ENCODE data around the gene ETS1. TPM values are rescaled to one million over a fixed set of nuclear protein-coding genes. Genes with fewer than 3 reads are reported as not detected.

ETS1 gene
- polyA plus RNA-seq, 2 of the 4 experiments (the other 2 are of a cell fraction) = 14.5 to 18.8 TPM

GRCh38 chr11:128467610-128468041 is 119.7 kb downstream of the ETS1 start:
- POLR2A ChIA-PET = interaction anchor here (0.8 to 0.9 kb wide), 2 partner anchors 10 to 29 kb away, joined by 3 read pairs; no protein-coding TSS in a partner anchor
- peak; percentile 86 to 95 for ATAC-seq

GRCh38 chr11:128467041-128467440 is 120.3 kb downstream of the ETS1 start:
- Histone ChIP-seq H3K4me1 (peaks cover 22% of the 10 kb centered on the region), H3K27ac (peak overlapping the region; percentile 45 to 54; a peak in 3 of 6 replicates), H3K4me3 (no peak overlapping the region), H3K4me2 (peak overlapping the region; percentile 62; the same call in 2 of the 3 replicates), H3K9me3 (no peaks in the 10 kb centered on the region)
- TF ChIP-seq GATA3 (IDR thresholded peaks at IDR 0.05; ENCODE audit: borderline replicate concordance) = no peak
- TF ChIP-seq MAFK (IDR thresholded peaks at IDR 0.05; ENCODE audit: partially characterized antibody) = no peak
- no peak for TF ChIP-seq USF2 (IDR thresholded peaks at IDR 0.05)
- no peak for TF ChIP-seq NFE2L2 (conservative IDR thresholded peaks at IDR 0.05; ENCODE audit: low read length)
- no peak for TF ChIP-seq FOXS1 (CRISPR knock-in tag; IDR thresholded peaks at IDR 0.05)
- TF ChIP-seq JUN (IDR thresholded peaks at IDR 0.05) = no peak
- TF ChIP-seq ZC3H11A (IDR thresholded peaks at IDR 0.05) = no peak
- TF ChIP-seq PHF8 (IDR thresholded peaks at IDR 0.05; ENCODE audit: borderline replicate concordance, low read depth) = no peak
- no peak for TF ChIP-seq CEBPB (IDR thresholded peaks at IDR 0.05)
- no peak for TF ChIP-seq MAX (IDR thresholded peaks at IDR 0.05)
- no peak for TF ChIP-seq NR3C1 (IDR thresholded peaks at IDR 0.05)
- TF ChIP-seq FOSB (CRISPR knock-in tag; IDR thresholded peaks at IDR 0.05) = no peak
- TF ChIP-seq FOSL2 (IDR thresholded peaks at IDR 0.05) = no peak
- no peak for TF ChIP-seq FOSL2 (CRISPR knock-in tag; IDR thresholded peaks at IDR 0.05)
- CTCF ChIA-PET = no interaction called here
- DNase-seq (ENCODE audit: low read depth in 1 of 2, low spot score in 1 of 2) (no peak), ATAC-seq (peak in 1 of 2 experiments; percentile 9; a peak in 1 of 6 replicates), FAIRE-seq (no peak)
- WGBS (ENCODE audit: missing lambda C conversion rate) = 91% methylated on average over 3 of the region's 6 CpGs
- POLR2A ChIA-PET = interaction anchor here (0.8 to 0.9 kb wide), 2 partner anchors 10 to 30 kb away, joined by 3 read pairs; no protein-coding TSS in a partner anchor

More at GRCh38 chr11:128467610-128468041, 119.7 kb downstream of the ETS1 start:
- Histone ChIP-seq H3K4me2 (peak overlapping the region; percentile 62), H3K4me1 (peaks cover 27% of the 10 kb centered on the region), H3K4me3 (no peak overlapping the region), H3K27ac (peak overlapping the region; percentile 53 to 54), H3K9me3 (no peaks in the 10 kb centered on the region)
- 46% methylated on average over 7 of the region's 9 CpGs for WGBS (ENCODE audit: missing lambda C conversion rate)
- CTCF ChIA-PET = interaction anchor here (1.5 to 2.1 kb wide), 3 partner anchors 34 to 177 kb away, joined by 3 to 7 read pairs (median 4); no protein-coding TSS in a partner anchor
- TF ChIP-seq MAX (IDR thresholded peaks at IDR 0.05) (0 out of 2 replicates have a peak, but pooled peaks have one; percentile 18), ZC3H11A (IDR thresholded peaks at IDR 0.05) (no peak), FOSL2 (IDR thresholded peaks at IDR 0.05) (peak; percentile 48; the same call in 1 of the 2 replicates), FOSL2 (CRISPR knock-in tag; IDR thresholded peaks at IDR 0.05) (peak; percentile 72), USF2 (IDR thresholded peaks at IDR 0.05) (peak; percentile 45; the same call in 1 of the 2 replicates)
- FAIRE-seq = no peak
- peak; percentile 43 to 75 for DNase-seq (ENCODE audit: low read depth in 1 of 2, low spot score in 1 of 2)

- TF ChIP-seq HMGXB4 (CRISPR knock-in tag; IDR thresholded peaks at IDR 0.05; ENCODE audit: borderline replicate concordance) = no peak
- no peak for DNase-seq (ENCODE audit: low read depth in 1 of 2, low spot score in 1 of 2)
- H3K4me1 ChIP-seq = peaks cover 22% of the 10 kb centered on the region
- no peaks in the 10 kb centered on the region for H3K9me3 ChIP-seq
- no peak overlapping the region for H3K4me3 ChIP-seq
- H3K4me2 ChIP-seq = no peak overlapping the region
- POLR2A ChIA-PET = no interaction called here
- 87% methylated on average over 14 of the region's 15 CpGs for WGBS (ENCODE audit: missing lambda C conversion rate)
- FAIRE-seq = no peak
- ATAC-seq = no peak
- CTCF ChIA-PET = no interaction called here
- no peak overlapping the region for H3K27ac ChIP-seq
Measured at GRCh38 chr11:128465946-128466705, 121.2 kb downstream of the ETS1 start.

Data from A549 (cell line).